WI38 (cell line): ENCODE results near the gene SLC41A3.

Source experiments
- H3K4me3 ChIP-seq: 2 replicates; pipeline ENCODE4 v1.5.1; 2011; ENCODE audit warnings: low read depth, mild to moderate bottlenecking, control low read depth, low read length
- TF ChIP-seq, protein P1 (sequence below): IDR thresholded peaks from 2 replicates; pipeline ENCODE4 v1.5.1; 2012; ENCODE audit warnings: low read depth, mild to moderate bottlenecking, control low read depth, low read length

The SLC41A3 gene

GRCh38 chr3:126061301-126062032 is 22.5 kb downstream of the SLC41A3 start:
- TF ChIP-seq, protein P1, sequence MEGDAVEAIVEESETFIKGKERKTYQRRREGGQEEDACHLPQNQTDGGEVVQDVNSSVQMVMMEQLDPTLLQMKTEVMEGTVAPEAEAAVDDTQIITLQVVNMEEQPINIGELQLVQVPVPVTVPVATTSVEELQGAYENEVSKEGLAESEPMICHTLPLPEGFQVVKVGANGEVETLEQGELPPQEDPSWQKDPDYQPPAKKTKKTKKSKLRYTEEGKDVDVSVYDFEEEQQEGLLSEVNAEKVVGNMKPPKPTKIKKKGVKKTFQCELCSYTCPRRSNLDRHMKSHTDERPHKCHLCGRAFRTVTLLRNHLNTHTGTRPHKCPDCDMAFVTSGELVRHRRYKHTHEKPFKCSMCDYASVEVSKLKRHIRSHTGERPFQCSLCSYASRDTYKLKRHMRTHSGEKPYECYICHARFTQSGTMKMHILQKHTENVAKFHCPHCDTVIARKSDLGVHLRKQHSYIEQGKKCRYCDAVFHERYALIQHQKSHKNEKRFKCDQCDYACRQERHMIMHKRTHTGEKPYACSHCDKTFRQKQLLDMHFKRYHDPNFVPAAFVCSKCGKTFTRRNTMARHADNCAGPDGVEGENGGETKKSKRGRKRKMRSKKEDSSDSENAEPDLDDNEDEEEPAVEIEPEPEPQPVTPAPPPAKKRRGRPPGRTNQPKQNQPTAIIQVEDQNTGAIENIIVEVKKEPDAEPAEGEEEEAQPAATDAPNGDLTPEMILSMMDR: no peak
- H3K4me3 ChIP-seq: no peak overlapping the region

DNA sequence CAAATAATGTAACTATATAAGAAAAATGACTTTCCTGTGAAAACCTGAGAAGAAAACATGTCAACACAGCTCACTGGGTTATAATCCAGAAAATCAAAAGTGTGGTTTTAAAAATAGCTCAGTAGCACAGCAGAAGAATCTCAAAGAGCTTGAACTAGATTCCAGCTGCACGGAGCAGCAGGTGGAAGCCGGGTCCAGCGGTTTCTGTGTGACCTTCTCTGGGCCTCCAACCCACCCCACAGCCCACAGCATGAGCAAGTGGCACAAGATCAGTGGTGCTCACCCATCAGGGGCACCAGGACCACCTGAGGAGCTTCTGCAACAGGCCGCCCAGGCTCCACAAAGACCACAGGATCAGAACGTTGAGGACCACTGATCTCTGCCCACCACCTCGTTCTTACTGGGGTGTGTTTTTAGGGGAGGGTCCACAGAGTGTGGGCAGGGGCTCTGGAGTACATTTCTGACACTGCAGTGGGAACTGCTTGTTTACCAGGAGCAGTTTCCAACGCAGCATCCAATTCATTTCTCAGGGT is 23.2 kb downstream of the SLC41A3 start:
- no peak overlapping the region for H3K4me3 ChIP-seq
- TF ChIP-seq, protein P1: no peak

GRCh38 chr3:126058666-126059065 is 25.3 kb downstream of the SLC41A3 start:
- TF ChIP-seq, protein P1: no peak

GRCh38 chr3:126057936-126058335 is 26.0 kb downstream of the SLC41A3 start:
- H3K4me3 ChIP-seq: no peak overlapping the region
- TF ChIP-seq, protein P1: no peak

More at GRCh38 chr3:126058666-126059065, 25.3 kb downstream of the SLC41A3 start:
- no peak overlapping the region for H3K4me3 ChIP-seq

- TF ChIP-seq, protein P1: no peak
- no peak overlapping the region for H3K4me3 ChIP-seq
Measured at GRCh38 chr3:126057501-126057819, 26.5 kb downstream of the SLC41A3 start.

GRCh38 chr3:126056681-126057500 is 27.0 kb downstream of the SLC41A3 start:
- TF ChIP-seq, protein P1: no peak
- H3K4me3 ChIP-seq: no peak overlapping the region

- TF ChIP-seq, protein P1: no peak
- H3K4me3 ChIP-seq: no peak overlapping the region
Measured at GRCh38 chr3:126056088-126056487, 27.8 kb downstream of the SLC41A3 start.
